ENCODE measurements around the gene HSD17B11. TPM values are rescaled to one million over a fixed set of nuclear protein-coding genes. Genes with fewer than 3 reads are reported as not detected.
"Not testable (repeated sequence)": the region's sequence is repeated elsewhere in the genome, so short reads cannot be mapped to it uniquely, and the experiment has no call there.

HSD17B11 gene
- polyA plus RNA-seq, 4 donors = 196 to 420 (median 281) TPM

DNA sequence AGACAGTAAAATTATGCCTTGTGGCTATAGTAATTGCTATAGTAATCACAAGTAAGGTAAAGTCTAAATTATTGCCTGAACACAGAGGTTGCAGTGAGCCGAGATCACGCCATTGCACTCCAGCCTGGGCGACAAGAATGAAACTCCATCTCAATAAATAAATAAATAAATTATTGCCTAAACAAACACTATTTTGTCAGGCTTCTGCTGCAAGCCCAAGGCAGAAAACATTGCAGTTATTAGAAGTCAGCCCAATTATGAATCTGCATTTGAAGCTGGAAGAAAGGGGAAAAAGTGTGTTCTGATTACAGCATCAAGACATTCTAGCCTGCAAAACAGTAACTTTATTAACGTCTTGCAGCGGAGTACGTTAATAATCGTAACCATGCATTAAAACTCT is 85.4 kb downstream of the HSD17B11 start:
- DNase-seq (no peak), FAIRE-seq (no peak)
- H3K36me3 ChIP-seq (ENCODE audit: control insufficient read depth in 3 of 3, insufficient read depth in 2 of 3, low read depth in 1 of 3, low read length in 3 of 3) = no peaks in the 10 kb centered on the region
- H3K4me3 ChIP-seq (ENCODE audit: low read depth in 1 of 3, low read length in 3 of 3) = no peak overlapping the region
- no peaks in the 10 kb centered on the region for H3K9me3 ChIP-seq (ENCODE audit: control insufficient read depth in 2 of 2, insufficient read depth in 1 of 2, low read depth in 1 of 2, low read length in 1 of 2)
- H3K27ac ChIP-seq (ENCODE audit: low read depth in 1 of 3, low read length in 2 of 3) = no peak overlapping the region
- no peaks in the 10 kb centered on the region for H3K4me1 ChIP-seq (ENCODE audit: control insufficient read depth in 3 of 3, insufficient read depth in 2 of 3, low read depth in 1 of 3, low read length in 2 of 3)
- WGBS, 3 donors = 89 to 95% (median 95%) methylated on average over 7 of the region's 7 CpGs
- H3K27me3 ChIP-seq (ENCODE audit: control insufficient read depth in 3 of 3, insufficient read depth in 3 of 3, low read length in 3 of 3) = no peaks in the 10 kb centered on the region

GRCh38 chr4:87304745-87305432 is 86.1 kb downstream of the HSD17B11 start:
- H3K4me1 ChIP-seq (ENCODE audit: control insufficient read depth in 3 of 3, insufficient read depth in 2 of 3, low read depth in 1 of 3, low read length in 2 of 3) = no peaks in the 10 kb centered on the region
- DNase-seq (no peak), FAIRE-seq (no peak)
- no peak overlapping the region for H3K4me3 ChIP-seq (ENCODE audit: low read depth in 1 of 3, low read length in 3 of 3)
- no peak overlapping the region for H3K27ac ChIP-seq (ENCODE audit: low read depth in 1 of 3, low read length in 2 of 3)
- no peaks in the 10 kb centered on the region for H3K9me3 ChIP-seq (ENCODE audit: control insufficient read depth in 2 of 2, insufficient read depth in 1 of 2, low read depth in 1 of 2, low read length in 1 of 2)
- H3K27me3 ChIP-seq (ENCODE audit: control insufficient read depth in 3 of 3, insufficient read depth in 3 of 3, low read length in 3 of 3) = no peaks in the 10 kb centered on the region
- no peaks in the 10 kb centered on the region for H3K36me3 ChIP-seq (ENCODE audit: control insufficient read depth in 3 of 3, insufficient read depth in 2 of 3, low read depth in 1 of 3, low read length in 3 of 3)
- whole genome bisulfite sequencing, 3 donors = 74 to 89% (median 81%) methylated on average over 10 of the region's 10 CpGs

GRCh38 chr4:87299898-87300297 is 91.1 kb downstream of the HSD17B11 start:
- Histone ChIP-seq H3K4me1 (ENCODE audit: control insufficient read depth in 3 of 3, insufficient read depth in 2 of 3, low read depth in 1 of 3, low read length in 2 of 3) (no peaks in the 10 kb centered on the region), H3K27me3 (ENCODE audit: control insufficient read depth in 3 of 3, insufficient read depth in 3 of 3, low read length in 3 of 3) (no peaks in the 10 kb centered on the region), H3K9me3 (ENCODE audit: control insufficient read depth in 2 of 2, insufficient read depth in 1 of 2, low read depth in 1 of 2, low read length in 1 of 2) (no peaks in the 10 kb centered on the region), H3K36me3 (ENCODE audit: control insufficient read depth in 3 of 3, insufficient read depth in 2 of 3, low read depth in 1 of 3, low read length in 3 of 3) (no peaks in the 10 kb centered on the region), H3K27ac (ENCODE audit: low read depth in 1 of 3, low read length in 2 of 3) (no peak overlapping the region), H3K4me3 (ENCODE audit: low read depth in 1 of 3, low read length in 3 of 3) (no peak overlapping the region)
- FAIRE-seq (no peak), DNase-seq (no peak)
- WGBS, 3 donors = 78 to 89% (median 82%) methylated on average over 4 of the region's 4 CpGs

DNA sequence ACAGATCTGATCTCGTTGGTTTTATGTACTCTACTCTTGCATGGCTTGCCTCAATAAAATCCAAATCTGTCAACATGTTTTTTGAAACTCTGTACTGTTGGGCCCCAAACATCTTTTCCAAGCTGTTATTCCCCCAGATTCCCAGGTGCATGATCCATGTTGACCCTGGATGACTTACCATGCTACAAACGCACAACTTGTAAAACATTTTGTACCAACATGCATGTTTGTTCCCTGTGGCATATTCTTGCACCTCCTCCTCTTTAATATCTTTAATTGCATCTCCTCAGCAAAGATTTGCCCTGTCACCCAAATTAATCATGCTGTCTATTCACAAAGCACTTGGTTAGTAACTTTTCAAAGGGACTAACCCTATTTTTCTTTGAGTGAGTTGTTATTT is 92.6 kb downstream of the HSD17B11 start:
- 61 to 81% (median 63%) methylated on average over 2 of the region's 2 CpGs for WGBS, 3 donors
- FAIRE-seq = no peak

GRCh38 chr4:87294911-87295310 is 96.1 kb downstream of the HSD17B11 start:
- not testable (repeated sequence) for H3K4me1 ChIP-seq (ENCODE audit: control insufficient read depth in 3 of 3, insufficient read depth in 2 of 3, low read depth in 1 of 3, low read length in 2 of 3); H3K4me3 ChIP-seq (ENCODE audit: low read depth in 1 of 3, low read length in 3 of 3)
- 77 to 92% (median 84%) methylated on average over 11 of the region's 11 CpGs for WGBS, 3 donors

More for the DNA sequence above, 92.6 kb downstream of the HSD17B11 start:
- no peak for DNase-seq
- Histone ChIP-seq H3K4me3 (ENCODE audit: low read depth in 1 of 3, low read length in 3 of 3) (no peak overlapping the region), H3K9me3 (ENCODE audit: control insufficient read depth in 2 of 2, insufficient read depth in 1 of 2, low read depth in 1 of 2, low read length in 1 of 2) (no peaks in the 10 kb centered on the region), H3K36me3 (ENCODE audit: control insufficient read depth in 3 of 3, insufficient read depth in 2 of 3, low read depth in 1 of 3, low read length in 3 of 3) (no peaks in the 10 kb centered on the region), H3K27me3 (ENCODE audit: control insufficient read depth in 3 of 3, insufficient read depth in 3 of 3, low read length in 3 of 3) (no peaks in the 10 kb centered on the region), H3K4me1 (ENCODE audit: control insufficient read depth in 3 of 3, insufficient read depth in 2 of 3, low read depth in 1 of 3, low read length in 2 of 3) (no peaks in the 10 kb centered on the region), H3K27ac (ENCODE audit: low read depth in 1 of 3, low read length in 2 of 3) (no peak overlapping the region)

DNA sequence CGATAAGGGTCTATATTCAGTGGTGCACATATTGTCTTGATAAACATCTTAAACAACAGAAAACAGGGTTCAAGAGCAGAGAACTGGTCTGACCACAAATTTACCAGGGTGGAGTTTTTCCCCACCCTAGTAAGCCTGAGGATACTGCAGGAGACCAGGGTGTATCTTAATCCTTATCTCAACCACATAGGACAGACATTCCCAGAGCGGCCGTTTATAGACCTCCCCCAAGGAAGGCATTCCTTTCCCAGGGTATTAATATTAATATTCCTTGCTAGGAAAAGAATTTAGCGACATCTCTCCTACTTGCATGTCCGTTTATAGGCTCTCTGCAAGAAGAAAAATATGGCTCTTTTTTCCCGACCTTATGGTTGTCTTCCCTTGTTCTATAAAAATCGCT is 97.1 kb downstream of the HSD17B11 start:
- not testable (repeated sequence) for H3K27me3 ChIP-seq (ENCODE audit: control insufficient read depth in 3 of 3, insufficient read depth in 3 of 3, low read length in 3 of 3); DNase-seq; H3K4me1 ChIP-seq (ENCODE audit: control insufficient read depth in 3 of 3, insufficient read depth in 2 of 3, low read depth in 1 of 3, low read length in 2 of 3); H3K27ac ChIP-seq (ENCODE audit: low read depth in 1 of 3, low read length in 2 of 3); H3K36me3 ChIP-seq (ENCODE audit: control insufficient read depth in 3 of 3, insufficient read depth in 2 of 3, low read depth in 1 of 3, low read length in 3 of 3); FAIRE-seq; H3K4me3 ChIP-seq (ENCODE audit: low read depth in 1 of 3, low read length in 3 of 3); H3K9me3 ChIP-seq (ENCODE audit: control insufficient read depth in 2 of 2, insufficient read depth in 1 of 2, low read depth in 1 of 2, low read length in 1 of 2)
- WGBS, 3 donors = 89 to 93% (median 92%) methylated on average over 7 of the region's 7 CpGs

More at GRCh38 chr4:87294911-87295310, 96.1 kb downstream of the HSD17B11 start:
- H3K27me3 ChIP-seq (ENCODE audit: control insufficient read depth in 3 of 3, insufficient read depth in 3 of 3, low read length in 3 of 3); H3K9me3 ChIP-seq (ENCODE audit: control insufficient read depth in 2 of 2, insufficient read depth in 1 of 2, low read depth in 1 of 2, low read length in 1 of 2); FAIRE-seq; H3K36me3 ChIP-seq (ENCODE audit: control insufficient read depth in 3 of 3, insufficient read depth in 2 of 3, low read depth in 1 of 3, low read length in 3 of 3); DNase-seq; H3K27ac ChIP-seq (ENCODE audit: low read depth in 1 of 3, low read length in 2 of 3): not testable (repeated sequence)

DNA sequence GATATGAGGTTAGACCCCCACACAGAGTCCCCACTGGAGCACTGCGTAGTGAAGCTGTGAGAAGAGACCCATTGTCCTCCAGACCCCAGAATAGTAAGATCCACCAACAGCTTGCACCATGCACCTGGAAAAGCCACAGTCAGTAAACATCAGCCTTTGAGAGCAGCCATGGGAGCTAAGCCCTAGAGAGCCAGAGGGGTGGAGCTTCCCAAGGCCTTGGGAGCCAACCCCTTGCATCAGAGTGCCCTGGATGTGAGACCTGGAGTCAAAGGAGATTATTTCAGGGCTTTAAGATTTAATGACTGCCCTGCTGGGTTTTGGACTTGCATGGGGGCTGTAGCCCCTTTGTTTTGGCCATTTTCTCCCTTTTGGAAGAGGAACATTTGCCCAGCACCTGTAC is 104.0 kb downstream of the HSD17B11 start:
- Histone ChIP-seq H3K4me3 (ENCODE audit: low read depth in 1 of 3, low read length in 3 of 3) (no peak overlapping the region), H3K4me1 (ENCODE audit: control insufficient read depth in 3 of 3, insufficient read depth in 2 of 3, low read depth in 1 of 3, low read length in 2 of 3) (no peaks in the 10 kb centered on the region), H3K27me3 (ENCODE audit: control insufficient read depth in 3 of 3, insufficient read depth in 3 of 3, low read length in 3 of 3) (no peaks in the 10 kb centered on the region), H3K9me3 (ENCODE audit: control insufficient read depth in 2 of 2, insufficient read depth in 1 of 2, low read depth in 1 of 2, low read length in 1 of 2) (peaks cover 0 to 23% of the 10 kb centered on the region in 2 donors), H3K36me3 (ENCODE audit: control insufficient read depth in 3 of 3, insufficient read depth in 2 of 3, low read depth in 1 of 3, low read length in 3 of 3) (no peaks in the 10 kb centered on the region), H3K27ac (ENCODE audit: low read depth in 1 of 3, low read length in 2 of 3) (no peak overlapping the region)
- DNase-seq = no peak
- no peak for FAIRE-seq
- WGBS, 3 donors = 100% methylated on average over 1 of the region's 1 CpG
